GM03348 (cell line): Measurements from ENCODE around the gene DNAJC10.

Experiments
- DNase-seq: peaks from one replicate; pipeline ENCODE4 v3.0.0; 2012; ENCODE audit warnings: low spot score

The DNAJC10 gene

DNA sequence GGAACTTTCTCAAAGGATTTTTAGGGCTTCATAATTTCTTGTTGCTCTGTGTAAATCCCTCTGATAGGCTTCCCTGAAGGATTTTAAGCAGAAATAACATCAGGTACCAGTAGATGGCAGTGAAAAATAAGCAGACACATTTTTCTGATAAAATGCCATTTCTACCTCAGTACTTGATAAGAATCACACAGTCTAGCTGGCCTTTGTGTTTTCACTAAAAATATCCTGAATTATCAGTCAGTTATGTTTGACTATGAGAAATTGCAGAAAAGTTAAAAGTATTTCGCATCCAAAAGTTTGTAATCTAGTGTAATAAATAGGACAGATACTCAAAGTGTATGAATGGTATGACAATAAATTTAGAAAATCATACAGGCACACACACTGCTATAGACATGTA, 68.7 kb downstream of the DNAJC10 start:
- peak; percentile 33 for DNase-seq

DNA sequence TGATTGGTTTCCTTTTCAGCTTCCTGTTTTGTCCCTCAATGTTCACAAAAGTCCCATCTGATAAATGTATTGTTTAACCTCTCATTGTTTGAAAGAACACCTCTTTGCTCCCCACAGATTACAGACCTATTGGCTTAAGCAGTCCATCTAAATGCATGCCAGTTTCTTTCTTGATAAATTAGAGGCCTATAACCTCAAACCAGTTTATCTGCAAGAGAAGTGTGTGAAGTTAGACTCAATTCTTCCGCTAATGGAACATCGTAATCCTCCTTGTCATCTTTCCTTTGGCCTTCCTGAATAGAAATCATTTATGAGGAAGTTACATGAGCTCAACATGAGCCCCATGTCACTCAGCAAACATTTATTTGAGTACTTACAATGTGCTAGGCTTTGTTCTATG, 76.4 kb downstream of the DNAJC10 start:
- no peak for DNase-seq

DNA sequence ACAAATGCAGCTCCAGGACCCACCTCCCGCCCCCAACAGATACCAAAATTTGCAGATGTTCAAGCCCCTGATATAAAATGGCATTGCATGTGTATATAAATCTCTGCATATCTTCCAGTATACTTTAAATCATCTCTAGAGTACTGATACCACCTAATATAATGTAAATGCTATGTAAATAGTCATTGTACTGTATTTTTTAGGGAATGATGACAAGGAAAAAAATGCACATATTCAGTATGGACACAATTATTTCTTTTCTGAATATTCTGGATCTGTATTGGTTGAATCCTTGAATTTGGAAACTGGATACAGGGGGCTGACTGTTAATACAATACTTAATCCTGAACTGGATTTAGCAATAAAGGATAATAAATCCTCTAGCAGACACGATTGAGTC, 82.7 kb downstream of the DNAJC10 start:
- no peak for DNase-seq

DNA sequence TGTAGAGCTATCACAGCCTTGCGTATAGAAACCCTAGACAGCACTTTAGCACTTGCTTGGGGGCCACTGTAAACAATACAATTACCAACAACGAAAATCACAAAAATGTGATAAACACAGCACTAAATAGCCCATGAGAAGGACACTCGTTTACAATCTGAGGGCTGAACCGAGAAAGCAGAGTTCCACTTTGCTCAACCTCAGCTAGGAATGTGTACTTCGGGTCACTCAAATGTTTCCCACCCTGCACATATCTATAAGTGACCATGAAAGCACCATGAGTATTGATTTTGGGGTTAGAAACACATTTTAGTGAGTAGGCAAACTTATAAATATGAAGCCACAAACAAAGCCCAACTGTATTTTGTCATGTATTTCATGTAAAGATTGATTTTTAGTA, 88.1 kb downstream of the DNAJC10 start:
- no peak for DNase-seq

DNA sequence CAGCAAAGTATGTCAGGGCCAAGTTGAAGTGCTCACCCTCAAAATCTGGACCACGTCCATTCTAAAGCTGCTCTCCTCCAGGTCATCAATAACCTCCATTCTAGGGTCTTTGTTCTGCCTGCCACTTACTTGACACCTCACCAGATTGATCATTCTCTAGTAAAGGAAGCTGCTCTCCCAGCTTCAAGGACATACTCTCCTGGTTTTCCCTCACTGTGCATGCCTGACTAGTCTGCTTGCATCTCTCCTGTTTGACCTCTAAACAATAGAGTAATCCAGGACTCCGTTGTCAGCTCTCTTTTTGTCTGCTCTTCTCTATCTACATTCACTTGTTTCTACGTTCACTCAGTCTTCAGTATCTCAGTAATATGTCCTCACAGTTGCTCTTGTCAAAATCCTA, 91.3 kb downstream of the DNAJC10 start:
- no peak for DNase-seq

DNA sequence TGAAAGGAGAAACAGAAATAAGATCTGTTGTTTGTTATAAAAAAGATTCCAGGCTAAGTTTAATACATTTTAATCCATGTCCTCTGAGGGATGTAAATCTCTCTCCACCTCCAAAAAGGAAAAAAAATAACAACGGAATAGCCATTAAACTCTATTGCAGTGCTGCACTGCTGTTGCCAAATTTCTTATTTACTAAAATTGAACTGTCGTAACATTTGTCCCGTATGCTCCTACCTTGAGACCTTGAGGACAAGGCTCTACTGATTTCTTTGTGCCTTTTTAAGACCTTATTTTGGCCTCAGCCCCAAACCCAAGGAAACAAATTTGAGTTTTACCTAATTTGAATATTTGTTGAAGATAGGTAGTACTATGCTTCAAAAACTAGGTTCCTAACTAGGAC, 94.0 kb downstream of the DNAJC10 start:
- DNase-seq = no peak

DNA sequence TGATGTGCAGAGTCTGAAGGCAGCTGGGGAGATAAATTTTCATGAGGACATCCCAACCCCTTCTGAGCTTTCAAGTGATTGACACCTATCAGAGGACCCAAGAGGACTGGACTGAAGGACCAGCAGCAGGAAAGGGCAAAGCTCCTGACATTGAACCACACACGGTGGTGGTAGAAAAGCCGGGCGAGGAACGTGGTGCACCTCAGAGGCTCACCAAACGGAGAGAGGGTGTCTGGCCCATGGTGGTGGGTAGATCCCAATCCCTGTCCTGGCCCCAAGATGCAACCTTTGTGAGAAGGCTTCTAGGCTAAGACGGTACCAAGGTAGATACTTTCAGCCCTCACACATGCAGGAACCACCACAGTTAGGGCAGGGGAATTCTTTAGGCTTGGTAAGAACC, 98.3 kb downstream of the DNAJC10 start:
- DNase-seq = no peak

DNA sequence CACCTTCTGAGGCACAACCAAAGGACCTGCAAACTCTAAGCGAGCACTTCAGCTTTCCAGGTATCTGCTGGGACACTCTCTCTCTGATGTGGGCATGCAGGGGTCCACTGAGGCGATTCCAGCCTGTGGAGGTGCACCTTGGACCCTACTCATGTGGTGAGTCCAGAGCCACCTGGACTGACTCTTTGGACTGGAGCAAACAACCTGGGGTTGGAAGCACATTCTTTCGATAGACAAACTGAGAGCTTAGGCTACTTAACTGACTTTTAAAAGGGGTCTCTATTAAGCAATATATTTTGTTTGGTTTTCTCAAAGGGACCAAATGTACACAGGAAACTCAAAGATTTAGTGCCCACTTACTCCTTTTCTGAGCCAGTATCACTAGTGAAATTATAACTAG, 98.7 kb downstream of the DNAJC10 start:
- DNase-seq = no peak

DNA sequence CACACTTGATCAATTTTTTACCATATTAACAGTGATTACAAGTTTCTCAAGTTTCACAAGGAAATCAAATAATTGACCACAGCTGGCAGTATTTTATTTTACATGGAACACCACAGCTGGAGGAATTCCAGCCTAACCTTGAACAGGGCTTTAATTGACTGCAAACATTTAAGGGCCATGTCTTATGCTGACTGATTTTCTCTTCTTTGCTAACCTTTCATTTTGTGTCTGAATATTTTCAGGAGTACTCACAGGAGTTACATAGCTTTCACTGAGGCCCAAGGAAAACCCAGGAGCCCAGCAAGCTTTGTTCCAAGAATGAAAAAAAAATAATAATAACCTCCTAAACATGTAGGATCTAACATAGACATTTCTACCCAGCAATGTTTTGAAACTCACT, 100.8 kb downstream of the DNAJC10 start:
- DNase-seq = no peak

DNA sequence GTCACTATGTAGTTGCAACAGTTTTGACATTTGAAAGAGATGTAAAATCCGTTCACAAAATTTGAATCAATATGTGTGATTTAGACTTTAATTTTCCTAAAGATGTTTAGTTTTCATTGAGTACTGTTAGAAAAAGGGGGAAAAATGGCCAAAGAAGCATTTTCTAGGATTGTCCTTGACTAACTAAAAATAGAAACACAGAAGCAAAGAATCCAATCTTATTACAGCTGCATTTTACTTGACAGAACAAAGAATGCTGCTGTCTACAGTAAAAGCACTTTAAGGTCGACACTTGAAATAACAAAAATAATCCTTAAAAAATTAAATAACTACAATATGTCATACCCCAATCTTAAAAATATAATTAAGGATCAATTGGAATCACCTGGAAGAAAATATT, 101.5 kb downstream of the DNAJC10 start:
- no peak for DNase-seq

DNA sequence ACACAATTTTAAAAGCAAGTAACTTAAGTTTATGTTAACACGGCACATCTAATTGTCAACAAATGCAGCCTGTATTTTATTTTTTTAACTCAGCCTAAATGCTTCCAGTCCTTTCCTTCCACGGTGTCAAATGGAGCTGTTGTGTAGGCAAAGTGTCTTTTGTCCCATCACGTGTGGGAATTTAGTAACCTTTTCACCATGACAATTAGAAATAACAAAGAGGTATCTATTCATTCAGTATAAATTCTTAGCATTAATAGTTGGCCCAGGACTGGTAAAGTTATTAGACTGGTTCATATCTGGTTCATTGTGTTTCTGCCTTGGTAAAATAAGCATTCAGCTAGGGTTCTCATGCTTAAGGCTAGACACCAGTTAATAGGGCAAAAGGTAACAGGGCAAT, 102.4 kb downstream of the DNAJC10 start:
- no peak for DNase-seq

DNA sequence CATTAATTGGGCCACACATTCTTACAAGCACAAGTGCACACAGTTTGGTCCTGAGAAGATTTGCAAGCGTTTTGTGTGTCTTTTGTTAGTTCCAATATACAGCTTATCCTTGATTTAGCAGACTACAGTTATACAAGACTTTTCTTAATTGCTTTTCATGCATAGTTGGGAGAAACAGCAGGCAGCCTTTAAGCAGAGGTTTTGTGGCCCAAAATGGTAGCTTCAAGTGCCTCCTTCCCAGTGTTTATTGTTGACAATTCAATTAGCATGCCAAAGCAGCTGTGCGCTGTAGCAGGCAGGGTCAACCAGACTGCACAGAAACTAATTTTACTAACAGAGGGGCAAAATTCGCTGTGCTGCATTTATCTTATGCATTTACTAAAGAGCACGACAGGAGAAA, 102.9 kb downstream of the DNAJC10 start:
- no peak for DNase-seq

DNA sequence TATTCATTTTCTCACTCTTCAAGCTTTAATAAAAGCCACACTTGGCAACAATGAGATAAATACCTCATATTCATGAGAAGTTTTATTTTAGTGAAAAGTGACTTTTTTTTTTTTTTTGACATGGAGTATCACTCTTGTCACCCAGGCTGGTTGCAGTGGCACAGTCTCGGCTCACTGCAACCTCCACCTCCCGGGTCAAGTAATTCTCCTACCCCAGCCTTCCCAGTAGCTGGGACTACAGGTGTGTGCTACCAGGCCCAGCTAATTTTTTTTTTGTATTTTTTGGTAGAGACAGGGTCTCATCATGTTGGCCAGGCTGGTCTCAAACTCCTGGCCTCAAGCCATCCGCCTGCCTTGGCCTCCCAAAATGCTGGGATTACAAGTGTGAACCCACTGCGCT, 103.4 kb downstream of the DNAJC10 start:
- DNase-seq = no peak

DNA sequence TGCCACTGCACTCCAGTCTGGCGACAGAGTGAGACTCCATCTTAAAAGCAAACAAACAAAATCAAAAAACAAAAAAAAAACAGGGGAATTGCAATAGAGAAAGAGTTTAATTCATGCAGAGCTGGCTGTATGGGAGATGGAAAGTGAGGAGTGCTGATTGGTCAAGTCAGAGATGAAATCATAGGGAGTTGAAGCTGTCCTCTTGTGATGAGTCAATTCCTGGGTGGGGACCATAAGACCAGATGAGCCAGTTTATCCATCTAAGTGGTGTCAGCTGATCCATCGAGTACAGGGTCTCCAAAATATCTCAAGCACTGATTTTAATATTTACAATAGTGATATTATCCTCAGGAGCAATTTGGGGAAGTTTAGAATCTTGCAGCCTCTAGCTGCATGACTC, 105.1 kb downstream of the DNAJC10 start:
- no peak for DNase-seq

DNA sequence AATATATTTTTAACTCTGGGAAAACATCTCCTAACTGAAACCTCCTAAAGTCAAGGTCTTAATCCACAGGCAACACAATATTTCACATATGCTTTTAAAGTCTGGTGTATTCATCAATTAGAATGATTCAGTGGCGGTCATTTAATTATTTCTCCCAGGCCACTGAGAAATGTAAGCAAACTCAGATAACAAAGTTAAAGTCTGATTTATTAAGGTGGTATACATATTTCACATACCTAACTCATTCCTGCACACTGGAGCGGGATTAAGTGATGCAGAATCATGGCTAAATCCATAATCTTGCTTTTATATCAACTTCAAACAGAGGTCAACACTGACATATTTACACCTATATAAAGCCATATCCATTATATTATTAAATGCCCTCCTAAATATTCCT, 106.7 kb downstream of the DNAJC10 start:
- no peak for DNase-seq

DNA sequence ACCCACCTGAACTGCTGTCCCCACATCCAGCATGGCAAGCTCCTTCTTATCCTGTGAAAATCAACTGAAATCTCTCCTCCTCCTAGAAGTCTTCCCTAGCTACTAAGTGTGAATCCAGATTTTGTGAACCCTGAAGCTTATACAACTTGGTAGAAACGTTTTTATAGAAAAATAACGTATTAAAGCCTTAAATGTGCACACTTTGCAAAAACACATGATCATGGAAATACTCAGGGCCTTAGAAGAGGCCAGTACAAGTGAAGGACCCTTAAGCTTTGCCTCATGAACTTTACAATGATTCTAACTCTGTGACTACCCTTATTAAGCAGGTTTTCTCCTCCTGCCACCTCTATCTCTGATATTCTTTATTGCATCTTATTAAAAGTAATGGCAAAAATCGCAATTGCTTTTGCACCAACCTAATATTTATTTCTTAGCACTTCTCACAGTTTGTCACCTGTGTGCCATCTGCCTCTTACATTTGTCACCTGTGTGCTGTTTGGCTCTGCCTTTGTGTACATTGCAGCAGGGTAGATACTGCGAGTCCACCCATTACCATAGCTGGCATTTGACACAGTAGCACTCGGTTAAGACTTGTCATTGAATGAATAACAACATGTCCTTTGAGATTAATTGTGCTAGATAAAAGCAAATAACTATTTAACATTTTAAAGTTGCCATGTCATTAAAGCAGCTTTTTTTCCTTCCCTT, 108.2 kb downstream of the DNAJC10 start:
- no peak for DNase-seq

DNA sequence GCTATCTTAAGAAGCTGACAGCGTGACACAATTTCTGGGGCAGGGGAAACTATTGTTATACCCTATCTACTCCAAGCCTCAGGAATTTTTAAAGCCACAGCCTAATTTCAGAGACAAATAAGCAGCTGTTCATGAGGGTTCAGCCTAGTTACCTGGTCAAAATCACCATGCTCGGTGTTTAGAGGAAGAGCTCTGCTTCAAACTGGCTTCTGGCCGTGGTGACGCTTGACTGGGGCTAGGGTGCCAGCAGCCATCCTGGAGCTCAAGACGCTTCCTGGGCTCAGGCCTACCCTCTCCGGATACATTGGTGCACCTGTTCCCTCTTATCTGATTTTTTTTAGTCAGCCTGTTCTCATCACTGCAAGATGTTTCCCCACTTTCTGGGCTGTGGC, 108.7 kb downstream of the DNAJC10 start:
- DNase-seq = no peak

DNA sequence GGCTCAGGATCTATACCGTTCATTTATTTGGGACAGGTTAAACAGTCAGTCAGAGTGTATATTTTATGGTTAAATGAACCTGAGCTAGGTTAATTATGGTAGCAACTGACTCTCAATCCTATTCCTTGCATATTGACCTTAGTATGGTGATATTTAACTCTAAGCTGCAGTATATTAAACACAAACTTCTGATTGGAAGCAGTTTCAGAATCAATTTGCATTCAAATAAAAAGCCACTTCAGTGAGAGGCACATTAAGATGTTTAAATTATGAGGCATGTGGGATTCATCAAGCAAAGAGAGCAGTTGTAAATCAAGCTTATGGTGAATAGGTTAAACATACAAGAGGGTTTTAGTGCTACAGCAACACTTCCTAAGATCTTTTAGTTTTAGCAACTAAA, 110.0 kb downstream of the DNAJC10 start:
- no peak for DNase-seq

DNA sequence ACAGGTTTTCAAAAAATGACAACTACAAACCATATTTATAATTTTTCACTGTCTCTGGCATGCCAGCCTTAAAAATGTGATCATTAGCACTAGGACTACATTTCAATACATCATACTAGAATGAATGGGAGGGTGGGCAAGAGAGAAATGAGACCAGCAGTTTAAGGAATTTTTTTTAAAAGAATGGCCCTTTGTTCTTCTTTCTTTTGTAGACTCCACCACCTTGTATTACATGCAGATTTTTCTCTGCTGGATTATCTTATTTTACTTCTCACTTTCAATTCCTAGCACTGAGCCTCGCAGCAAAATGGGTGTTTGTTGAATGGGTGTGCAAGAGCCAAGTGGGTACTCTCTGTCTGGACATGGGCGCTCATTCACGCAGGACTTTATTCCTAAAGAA, 110.4 kb downstream of the DNAJC10 start:
- DNase-seq = no peak

DNA sequence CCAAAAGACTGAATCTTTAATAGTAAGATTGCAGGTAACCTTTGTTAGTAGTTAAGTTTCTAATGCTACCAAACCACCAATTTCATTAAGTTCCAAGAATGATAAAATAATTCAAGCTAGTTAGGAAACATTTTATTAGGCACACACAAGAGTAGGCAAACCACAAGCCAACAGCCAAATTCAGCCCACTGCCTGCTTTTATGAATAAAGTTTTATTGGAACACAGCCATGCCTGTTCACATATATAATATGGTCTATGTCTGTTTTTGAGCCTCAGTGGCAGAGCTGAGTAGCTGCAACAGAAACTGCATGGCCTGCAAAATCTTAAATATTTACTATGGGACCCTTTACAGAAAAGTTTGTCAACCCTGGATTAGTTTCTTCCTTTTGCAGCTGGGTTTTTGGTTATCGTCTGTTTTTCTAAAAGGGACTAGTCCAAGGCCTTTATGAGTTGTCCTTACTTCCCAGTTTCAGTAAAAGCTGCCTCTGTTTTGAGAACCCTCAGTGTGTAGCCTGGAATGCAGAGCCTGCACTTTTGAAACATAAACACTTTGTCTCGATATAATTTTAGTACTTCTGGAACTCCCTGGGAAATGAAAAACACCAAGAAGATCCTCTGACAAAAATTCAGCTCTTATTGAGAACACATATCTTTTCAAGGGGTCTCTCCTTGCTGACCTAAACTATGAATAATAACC, 111.3 kb downstream of the DNAJC10 start:
- DNase-seq = no peak

DNA sequence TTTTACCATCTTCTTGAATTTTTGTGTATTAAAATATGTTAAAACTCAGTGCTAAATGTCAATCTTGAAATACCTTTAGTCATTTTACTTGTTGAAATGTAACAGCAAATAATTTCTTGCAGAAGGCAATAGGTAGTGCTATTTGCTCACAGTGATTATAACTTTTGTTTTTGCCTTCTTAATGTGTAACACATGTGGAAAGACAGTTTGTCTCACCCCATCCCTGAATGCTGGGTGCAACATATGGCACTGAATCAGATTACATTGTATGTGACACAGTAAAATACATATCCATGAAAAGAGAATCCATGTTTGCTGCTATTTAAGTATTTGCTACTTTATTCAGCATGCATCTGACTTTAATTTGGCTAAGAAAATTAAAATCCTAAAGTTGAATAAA, 115.0 kb downstream of the DNAJC10 start:
- no peak for DNase-seq

DNA sequence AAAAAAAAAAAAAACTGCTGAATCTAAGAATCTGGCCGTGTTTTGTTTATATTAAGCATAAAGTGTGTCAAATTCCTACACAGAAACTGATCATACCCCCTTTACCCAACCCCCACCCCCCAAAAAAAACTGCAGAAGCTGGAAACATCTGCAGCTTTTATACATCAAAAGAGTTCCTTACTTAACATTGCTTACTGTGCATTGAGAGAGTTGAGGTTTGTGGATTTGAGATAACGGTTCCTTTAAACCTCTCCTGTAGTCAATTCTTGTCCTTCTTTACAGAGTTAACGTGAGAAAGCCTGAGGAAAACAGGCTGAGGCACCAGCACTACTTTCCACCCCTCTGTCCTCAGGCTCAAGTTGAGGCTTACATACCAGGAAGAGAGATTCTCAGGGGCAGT, 115.9 kb downstream of the DNAJC10 start:
- no peak for DNase-seq

DNA sequence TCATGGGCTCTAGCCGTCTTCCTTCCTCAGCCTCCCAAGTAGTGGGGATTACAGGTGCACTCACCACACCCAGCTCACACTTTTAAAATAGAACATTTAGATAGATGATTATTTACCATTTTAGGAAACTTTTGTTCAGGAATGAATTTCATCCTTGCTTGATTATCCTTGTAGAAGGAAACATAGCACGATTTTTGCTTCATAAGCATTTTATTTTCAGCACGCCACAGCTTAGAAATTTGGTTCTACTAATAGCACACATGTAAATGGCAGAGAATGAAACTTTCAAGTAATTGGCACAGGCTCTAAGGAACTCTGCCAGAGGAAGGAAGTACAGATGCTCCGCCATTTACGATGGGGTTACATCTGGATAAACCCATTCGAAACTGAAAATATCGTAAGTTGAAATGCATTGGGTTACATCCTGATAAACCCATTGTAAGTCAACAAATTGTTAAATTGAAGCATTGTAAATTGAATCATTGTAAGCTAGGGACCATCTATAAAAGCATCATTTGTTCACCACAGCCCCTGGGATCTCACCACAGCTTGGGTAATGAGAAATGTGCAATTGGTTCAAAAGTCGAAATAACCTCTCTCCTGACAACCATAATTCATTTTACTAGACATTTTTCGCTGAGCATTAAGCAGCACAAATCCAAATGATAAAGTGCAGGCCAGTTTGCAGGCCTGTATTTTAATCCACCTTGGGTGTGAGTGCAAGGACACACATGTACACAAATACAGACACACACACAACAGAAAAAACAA, 117.2 kb downstream of the DNAJC10 start:
- DNase-seq = no peak
